ENCODE data around the gene EMC8.

Gene EMC8

GRCh38 chr16:85826686-85827247, 27.4 kb upstream of the EMC8 start:
- Histone ChIP-seq H3K4me3 (ENCODE audit: low read length) (no peak overlapping the region), H3K79me1 (ENCODE audit: low read length) (no peaks in the 10 kb centered on the region), H3K9ac (ENCODE audit: low read length) (no peak overlapping the region), H3K27ac (ENCODE audit: low read depth, low read length) (no peak overlapping the region), H2BK15ac (replicated peaks; ENCODE audit: low read depth) (no peak overlapping the region), H3K79me2 (ENCODE audit: control insufficient read depth, insufficient read depth, low read length) (no peaks in the 10 kb centered on the region), H4K8ac (ENCODE audit: low read depth, low read length) (no peak overlapping the region), H3K27me3 (ENCODE audit: insufficient read depth, low read length, poor library complexity) (no peaks in the 10 kb centered on the region), H3K18ac (ENCODE audit: low read length) (no peak overlapping the region), H3K36me3 (ENCODE audit: control insufficient read depth, insufficient read depth, low read length) (no peaks in the 10 kb centered on the region), H3K23ac (ENCODE audit: low read length) (no peak overlapping the region), H2BK120ac (ENCODE audit: low read depth, low read length) (no peak overlapping the region), H3K4ac (ENCODE audit: low read depth, low read length) (no peak overlapping the region), H4K5ac (ENCODE audit: low read length) (no peak overlapping the region), H2AK5ac (ENCODE audit: low read length) (no peak overlapping the region), H2BK5ac (ENCODE audit: low read length) (no peak overlapping the region), H3K56ac (ENCODE audit: low read length) (no peak overlapping the region), H3K4me1 (ENCODE audit: control insufficient read depth, low read depth, low read length) (no peaks in the 10 kb centered on the region), H3K4me2 (ENCODE audit: low read length) (no peak overlapping the region)
- no CpG with 5 or more reads among the region's 16 CpGs for WGBS (ENCODE audit: extremely low coverage, insufficient coverage, low lambda C conversion rate)
- no peak for DNase-seq

GRCh38 chr16:85825326-85825725, 26.0 kb upstream of the EMC8 start:
- Histone ChIP-seq H3K4ac (ENCODE audit: low read depth, low read length) (no peak overlapping the region), H3K79me2 (ENCODE audit: control insufficient read depth, insufficient read depth, low read length) (no peaks in the 10 kb centered on the region), H3K56ac (ENCODE audit: low read length) (no peak overlapping the region), H3K18ac (ENCODE audit: low read length) (no peak overlapping the region), H3K27ac (ENCODE audit: low read depth, low read length) (no peak overlapping the region), H4K8ac (ENCODE audit: low read depth, low read length) (no peak overlapping the region), H4K5ac (ENCODE audit: low read length) (no peak overlapping the region), H3K36me3 (ENCODE audit: control insufficient read depth, insufficient read depth, low read length) (no peaks in the 10 kb centered on the region), H3K4me1 (ENCODE audit: control insufficient read depth, low read depth, low read length) (no peaks in the 10 kb centered on the region), H2AK5ac (ENCODE audit: low read length) (no peak overlapping the region), H3K79me1 (ENCODE audit: low read length) (no peaks in the 10 kb centered on the region), H3K4me3 (ENCODE audit: low read length) (no peak overlapping the region), H2BK120ac (ENCODE audit: low read depth, low read length) (no peak overlapping the region), H3K4me2 (ENCODE audit: low read length) (no peak overlapping the region), H3K23ac (ENCODE audit: low read length) (no peak overlapping the region), H2BK15ac (replicated peaks; ENCODE audit: low read depth) (no peak overlapping the region), H3K9ac (ENCODE audit: low read length) (no peak overlapping the region), H2BK5ac (ENCODE audit: low read length) (no peak overlapping the region), H3K27me3 (ENCODE audit: insufficient read depth, low read length, poor library complexity) (no peaks in the 10 kb centered on the region)
- no CpG with 5 or more reads among the region's 9 CpGs for WGBS (ENCODE audit: extremely low coverage, insufficient coverage, low lambda C conversion rate)
- peak; percentile 30 for DNase-seq

GRCh38 chr16:85824161-85825135, 25.1 kb upstream of the EMC8 start:
- Histone ChIP-seq H3K4me2 (ENCODE audit: low read length) (no peak overlapping the region), H3K79me2 (ENCODE audit: control insufficient read depth, insufficient read depth, low read length) (no peaks in the 10 kb centered on the region), H3K18ac (ENCODE audit: low read length) (no peak overlapping the region), H2BK15ac (replicated peaks; ENCODE audit: low read depth) (no peak overlapping the region), H3K23ac (ENCODE audit: low read length) (no peak overlapping the region), H4K8ac (ENCODE audit: low read depth, low read length) (no peak overlapping the region), H2AK5ac (ENCODE audit: low read length) (no peak overlapping the region), H3K56ac (ENCODE audit: low read length) (no peak overlapping the region), H3K79me1 (ENCODE audit: low read length) (no peaks in the 10 kb centered on the region), H3K9ac (ENCODE audit: low read length) (no peak overlapping the region), H3K27ac (ENCODE audit: low read depth, low read length) (no peak overlapping the region), H3K4me3 (ENCODE audit: low read length) (no peak overlapping the region), H2BK120ac (ENCODE audit: low read depth, low read length) (no peak overlapping the region), H3K4ac (ENCODE audit: low read depth, low read length) (no peak overlapping the region), H4K5ac (ENCODE audit: low read length) (no peak overlapping the region), H3K4me1 (ENCODE audit: control insufficient read depth, low read depth, low read length) (no peaks in the 10 kb centered on the region), H3K36me3 (ENCODE audit: control insufficient read depth, insufficient read depth, low read length) (no peaks in the 10 kb centered on the region), H2BK5ac (ENCODE audit: low read length) (no peak overlapping the region), H3K27me3 (ENCODE audit: insufficient read depth, low read length, poor library complexity) (no peaks in the 10 kb centered on the region)
- WGBS (ENCODE audit: extremely low coverage, insufficient coverage, low lambda C conversion rate): no CpG with 5 or more reads among the region's 20 CpGs
- DNase-seq: no peak

GRCh38 chr16:85823328-85823920, 24.1 kb upstream of the EMC8 start:
- Histone ChIP-seq H2BK15ac (replicated peaks; ENCODE audit: low read depth) (no peak overlapping the region), H3K4me3 (ENCODE audit: low read length) (no peak overlapping the region), H4K5ac (ENCODE audit: low read length) (no peak overlapping the region), H3K27ac (ENCODE audit: low read depth, low read length) (no peak overlapping the region), H2BK120ac (ENCODE audit: low read depth, low read length) (no peak overlapping the region), H3K27me3 (ENCODE audit: insufficient read depth, low read length, poor library complexity) (no peaks in the 10 kb centered on the region), H3K79me2 (ENCODE audit: control insufficient read depth, insufficient read depth, low read length) (no peaks in the 10 kb centered on the region), H3K4ac (ENCODE audit: low read depth, low read length) (no peak overlapping the region), H3K56ac (ENCODE audit: low read length) (no peak overlapping the region), H3K23ac (ENCODE audit: low read length) (no peak overlapping the region), H2BK5ac (ENCODE audit: low read length) (no peak overlapping the region), H3K18ac (ENCODE audit: low read length) (no peak overlapping the region), H3K79me1 (ENCODE audit: low read length) (no peaks in the 10 kb centered on the region), H4K8ac (ENCODE audit: low read depth, low read length) (no peak overlapping the region), H3K36me3 (ENCODE audit: control insufficient read depth, insufficient read depth, low read length) (no peaks in the 10 kb centered on the region), H2AK5ac (ENCODE audit: low read length) (no peak overlapping the region), H3K9ac (ENCODE audit: low read length) (no peak overlapping the region), H3K4me1 (ENCODE audit: control insufficient read depth, low read depth, low read length) (no peaks in the 10 kb centered on the region), H3K4me2 (ENCODE audit: low read length) (no peak overlapping the region)
- DNase-seq: no peak
- WGBS (ENCODE audit: extremely low coverage, insufficient coverage, low lambda C conversion rate): no CpG with 5 or more reads among the region's 1 CpG

- Histone ChIP-seq H2BK120ac (ENCODE audit: low read depth, low read length) (no peak overlapping the region), H3K36me3 (ENCODE audit: control insufficient read depth, insufficient read depth, low read length) (no peaks in the 10 kb centered on the region), H3K4me2 (ENCODE audit: low read length) (no peak overlapping the region), H3K4me3 (ENCODE audit: low read length) (no peak overlapping the region), H3K9ac (ENCODE audit: low read length) (no peak overlapping the region), H3K27me3 (ENCODE audit: insufficient read depth, low read length, poor library complexity) (no peaks in the 10 kb centered on the region), H3K23ac (ENCODE audit: low read length) (no peak overlapping the region), H4K5ac (ENCODE audit: low read length) (no peak overlapping the region), H3K4ac (ENCODE audit: low read depth, low read length) (no peak overlapping the region), H3K79me1 (ENCODE audit: low read length) (no peaks in the 10 kb centered on the region), H3K27ac (ENCODE audit: low read depth, low read length) (no peak overlapping the region), H2BK5ac (ENCODE audit: low read length) (no peak overlapping the region), H3K4me1 (ENCODE audit: control insufficient read depth, low read depth, low read length) (no peaks in the 10 kb centered on the region), H3K18ac (ENCODE audit: low read length) (no peak overlapping the region), H3K56ac (ENCODE audit: low read length) (no peak overlapping the region), H2AK5ac (ENCODE audit: low read length) (no peak overlapping the region), H4K8ac (ENCODE audit: low read depth, low read length) (no peak overlapping the region), H3K79me2 (ENCODE audit: control insufficient read depth, insufficient read depth, low read length) (no peaks in the 10 kb centered on the region), H2BK15ac (replicated peaks; ENCODE audit: low read depth) (no peak overlapping the region)
- no peak for DNase-seq
- no CpG with 5 or more reads among the region's 12 CpGs for WGBS (ENCODE audit: extremely low coverage, insufficient coverage, low lambda C conversion rate)
Measured at GRCh38 chr16:85822145-85822544, 22.8 kb upstream of the EMC8 start.

All from mesendoderm (in vitro differentiated cells).